GM12891 (cell line): Measurements from ENCODE around the gene PTPRG.
A peak's percentile ranks its signal among the peaks of the same experiment; 100 is the strongest.

Experiments used
- DNase-seq: peaks from one replicate; pipeline ENCODE4 v3.0.0; 2011; ENCODE audit warnings: low spot score; ENCODE audit not compliant: insufficient read length
- FAIRE-seq: peaks from 2 replicates; lab custom pipeline; 2011; peaks lifted over from hg19 to GRCh38; lab: Jason Lieb, UNC
- PAX5 ChIP-seq: IDR thresholded peaks from 2 replicates; pipeline ENCODE4 v1.6.1; 2011; ENCODE audit warnings: low read length, moderate library complexity, mild to moderate bottlenecking; ENCODE audit not compliant: insufficient read depth, severe bottlenecking
- POLR2A ChIP-seq: IDR thresholded peaks from 2 replicates; pipeline ENCODE4 v1.6.1; 2011; ENCODE audit warnings: low read depth, low read length, control low read depth
- POLR2AphosphoS5 ChIP-seq: IDR thresholded peaks from 2 replicates; pipeline ENCODE4 v1.6.1; 2011; ENCODE audit warnings: low read depth, low read length, control low read depth
- POU2F2 ChIP-seq: IDR thresholded peaks from 2 replicates; pipeline ENCODE4 v1.6.1; 2011; ENCODE audit warnings: low read depth, mild to moderate bottlenecking, control low read depth, low read length, moderate library complexity
- SPI1 ChIP-seq: IDR thresholded peaks from 2 replicates; pipeline ENCODE4 v1.6.1; 2011; ENCODE audit warnings: low read depth, low read length, control low read depth
- TAF1 ChIP-seq: IDR thresholded peaks from 2 replicates; pipeline ENCODE4 v1.6.1; 2011; ENCODE audit warnings: low read depth, low read length, control low read depth

Gene PTPRG

DNA sequence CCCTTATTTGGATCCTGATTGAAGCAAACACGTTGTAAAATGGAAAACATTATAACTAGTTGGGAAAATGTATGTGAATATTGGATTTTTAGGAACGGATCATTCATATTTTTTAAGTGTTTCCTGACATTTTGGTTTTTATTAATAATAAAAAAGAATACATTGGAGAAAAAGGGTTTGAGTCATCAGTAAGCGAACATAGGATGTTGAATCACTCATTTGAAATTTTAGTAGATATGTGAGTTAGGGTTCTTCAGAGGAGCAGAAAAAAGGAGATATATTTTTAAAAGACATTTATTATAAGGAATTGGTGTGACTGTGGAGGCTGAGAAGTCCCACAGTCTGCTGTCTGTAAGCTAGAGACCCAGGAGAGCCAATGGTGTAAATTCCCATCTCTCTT is 258.5 kb downstream of the PTPRG start:
- FAIRE-seq (no peak), DNase-seq (no peak)
- TF ChIP-seq SPI1 = no peak
- TF ChIP-seq POLR2AphosphoS5 = no peak
- no peak for TF ChIP-seq POLR2A
- no peak for TF ChIP-seq TAF1
- TF ChIP-seq POU2F2 = no peak
- no peak for TF ChIP-seq PAX5

DNA sequence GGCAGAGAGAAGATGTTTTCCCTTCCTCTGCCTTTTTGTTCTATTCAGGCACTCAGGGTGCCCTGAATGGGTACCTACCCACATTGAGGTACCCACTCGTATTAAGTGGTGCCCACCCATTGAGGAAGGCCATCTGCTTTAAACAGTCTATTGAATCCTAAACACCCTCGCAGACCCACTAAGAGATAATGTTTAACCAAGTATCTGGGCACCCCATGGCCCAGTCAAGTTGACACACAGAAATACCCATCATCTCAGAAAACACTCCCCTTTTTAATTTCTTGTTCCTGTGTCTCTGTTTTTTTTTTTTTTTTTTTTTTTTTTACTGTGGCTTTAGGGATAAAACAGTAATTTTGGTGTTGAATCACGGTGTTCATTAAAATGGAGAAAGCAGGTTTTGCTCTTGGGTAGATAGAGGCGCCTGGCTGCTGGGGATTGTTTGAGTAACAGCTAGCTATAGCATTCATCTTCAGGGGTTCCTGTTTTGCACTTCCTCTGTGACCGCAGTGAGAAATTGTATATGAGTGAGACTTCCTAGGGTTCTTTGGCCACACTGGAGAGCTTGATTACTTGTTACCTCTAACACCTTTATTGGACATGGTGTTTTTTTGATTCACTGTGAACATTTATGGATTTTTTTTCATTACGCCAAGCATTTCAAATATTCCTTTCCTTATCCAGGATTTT is 259.1 kb downstream of the PTPRG start:
- TF ChIP-seq POLR2AphosphoS5 = no peak
- peak; percentile 79 for TF ChIP-seq SPI1
- DNase-seq = no peak
- no peak for FAIRE-seq

DNA sequence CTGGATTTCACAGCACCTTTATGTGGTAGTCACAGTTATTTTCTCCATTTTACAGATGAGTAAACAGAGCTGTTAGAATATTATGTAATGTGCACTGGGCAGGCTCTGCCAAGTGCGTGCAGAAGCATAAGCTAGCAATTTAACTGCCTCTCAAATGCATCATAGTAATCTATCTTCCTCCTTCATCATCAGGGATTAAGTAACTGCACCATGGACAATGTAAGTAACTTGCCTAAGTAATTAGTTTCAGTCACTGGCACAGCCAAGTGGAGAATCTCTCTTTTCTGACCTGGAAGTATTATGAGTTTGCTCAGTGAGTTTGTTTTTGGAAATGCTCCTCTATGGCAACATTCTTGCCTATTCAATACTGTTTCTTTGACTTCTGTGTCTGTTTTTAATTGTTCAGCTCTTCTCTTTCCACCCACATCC is 260.5 kb downstream of the PTPRG start:
- no peak for TF ChIP-seq POU2F2
- TF ChIP-seq TAF1 = no peak
- TF ChIP-seq PAX5 = no peak
- no peak for TF ChIP-seq SPI1
- no peak for TF ChIP-seq POLR2A
- no peak for FAIRE-seq
- no peak for DNase-seq

DNA sequence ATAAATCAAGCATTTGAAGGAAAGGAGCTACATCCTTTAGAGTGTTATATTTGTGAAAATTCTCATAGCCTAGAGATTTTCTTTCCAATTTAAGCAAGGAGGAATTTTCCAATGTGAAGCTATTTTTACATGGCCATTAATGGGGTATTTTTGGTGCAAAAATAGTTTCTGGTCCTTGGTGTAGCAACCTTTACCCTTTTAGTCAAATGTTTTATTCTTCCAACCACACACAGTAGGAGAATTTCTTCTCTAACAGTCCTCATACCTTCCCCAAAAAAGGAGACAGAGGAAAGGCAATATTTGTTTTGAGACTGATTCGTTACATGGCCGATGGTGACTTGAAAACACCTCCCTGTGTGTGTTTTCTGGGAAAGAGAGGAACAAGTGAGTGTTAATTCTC is 261.2 kb downstream of the PTPRG start:
- FAIRE-seq (no peak), DNase-seq (no peak)
- no peak for TF ChIP-seq POLR2A

DNA sequence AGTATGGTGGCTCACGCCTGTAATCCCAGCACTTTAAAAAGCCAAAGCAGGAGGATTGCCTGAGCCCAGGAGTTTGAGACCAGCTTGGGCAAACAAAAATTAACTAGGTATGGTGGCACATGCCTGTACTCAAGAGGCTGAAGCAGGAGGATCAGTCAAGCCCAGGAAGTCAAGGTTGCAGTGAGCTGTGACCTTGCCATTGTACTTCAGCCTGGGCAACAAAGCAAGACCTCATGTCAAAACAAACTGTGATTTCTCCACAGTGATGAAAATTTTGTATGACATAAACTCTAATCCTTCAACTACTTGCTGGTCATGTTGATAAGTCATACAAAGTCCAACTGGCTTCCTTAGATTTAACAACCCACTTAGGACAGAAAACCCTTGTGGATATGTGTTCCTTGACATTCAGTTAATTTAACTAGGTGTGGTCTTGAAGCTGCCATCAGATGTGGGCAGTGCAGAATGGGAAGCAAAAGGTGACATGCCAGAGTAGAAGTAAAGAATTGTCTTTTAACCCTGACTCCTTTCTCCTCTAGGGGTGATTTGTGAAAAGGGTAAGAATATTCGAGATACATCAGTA is 263.3 kb downstream of the PTPRG start:
- TF ChIP-seq POLR2AphosphoS5 (no peak), PAX5 (no peak), POLR2A (no peak), TAF1 (no peak), SPI1 (no peak), POU2F2 (no peak)
- FAIRE-seq (no peak), DNase-seq (no peak)

DNA sequence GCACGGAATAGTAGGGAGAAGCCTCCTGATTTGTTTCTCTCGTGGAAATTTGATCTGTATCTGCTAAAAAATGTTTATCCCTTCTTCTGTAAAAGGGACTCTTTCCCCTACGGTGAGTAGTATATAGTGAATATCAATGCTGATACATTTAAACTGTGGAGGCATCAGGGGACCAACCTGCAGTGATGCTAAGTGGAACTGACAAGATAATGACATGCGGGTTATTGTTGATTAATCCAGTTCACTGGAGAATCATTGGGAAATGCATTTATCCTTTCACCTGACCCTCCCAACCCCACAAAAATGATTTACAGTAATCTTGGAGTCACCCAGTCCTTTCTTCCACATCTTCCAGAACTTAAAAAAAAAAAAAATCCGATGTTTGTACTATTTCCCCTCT is 264.8 kb downstream of the PTPRG start:
- TF ChIP-seq POLR2AphosphoS5 = no peak
- TF ChIP-seq PAX5 = no peak
- no peak for TF ChIP-seq POU2F2
- no peak for TF ChIP-seq POLR2A
- TF ChIP-seq TAF1 = no peak
- TF ChIP-seq SPI1 = no peak
- FAIRE-seq (no peak), DNase-seq (no peak)

DNA sequence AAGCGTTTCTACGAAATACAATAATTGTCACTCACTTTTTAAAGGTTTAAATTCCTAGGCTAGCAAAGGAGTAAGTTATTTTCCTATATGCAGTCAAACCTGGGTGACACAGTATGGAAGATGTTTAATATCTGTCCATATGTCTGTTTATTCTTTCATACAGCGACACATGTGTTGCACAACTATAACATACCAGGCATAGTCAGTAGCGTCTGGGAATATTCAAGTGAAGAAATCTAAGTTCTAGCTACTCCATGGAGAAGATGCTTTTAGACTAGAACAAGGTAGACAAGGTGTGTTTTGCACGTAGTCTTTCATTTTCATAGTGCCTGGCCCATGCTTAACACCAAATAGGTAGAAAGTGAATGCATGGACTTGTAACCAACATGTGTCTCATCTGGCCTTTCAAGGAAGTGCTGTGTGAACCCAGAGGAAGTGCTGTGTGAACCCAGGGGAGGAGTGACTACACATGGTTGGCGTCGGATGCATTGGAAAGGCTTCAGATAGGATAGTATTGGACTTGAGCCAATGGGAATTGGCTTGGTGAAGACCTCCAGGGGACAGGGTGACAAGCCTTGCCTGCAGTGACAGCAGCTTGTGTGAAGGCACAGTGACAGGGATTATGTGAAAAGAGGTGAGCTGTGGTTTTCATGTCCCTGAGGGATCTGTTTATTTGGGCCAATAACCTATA is 267.0 kb downstream of the PTPRG start:
- no peak for TF ChIP-seq TAF1
- no peak for TF ChIP-seq SPI1
- TF ChIP-seq POLR2A = no peak
- TF ChIP-seq PAX5 = no peak
- TF ChIP-seq POU2F2 = no peak
- no peak for TF ChIP-seq POLR2AphosphoS5
- FAIRE-seq = no peak
- no peak for DNase-seq

DNA sequence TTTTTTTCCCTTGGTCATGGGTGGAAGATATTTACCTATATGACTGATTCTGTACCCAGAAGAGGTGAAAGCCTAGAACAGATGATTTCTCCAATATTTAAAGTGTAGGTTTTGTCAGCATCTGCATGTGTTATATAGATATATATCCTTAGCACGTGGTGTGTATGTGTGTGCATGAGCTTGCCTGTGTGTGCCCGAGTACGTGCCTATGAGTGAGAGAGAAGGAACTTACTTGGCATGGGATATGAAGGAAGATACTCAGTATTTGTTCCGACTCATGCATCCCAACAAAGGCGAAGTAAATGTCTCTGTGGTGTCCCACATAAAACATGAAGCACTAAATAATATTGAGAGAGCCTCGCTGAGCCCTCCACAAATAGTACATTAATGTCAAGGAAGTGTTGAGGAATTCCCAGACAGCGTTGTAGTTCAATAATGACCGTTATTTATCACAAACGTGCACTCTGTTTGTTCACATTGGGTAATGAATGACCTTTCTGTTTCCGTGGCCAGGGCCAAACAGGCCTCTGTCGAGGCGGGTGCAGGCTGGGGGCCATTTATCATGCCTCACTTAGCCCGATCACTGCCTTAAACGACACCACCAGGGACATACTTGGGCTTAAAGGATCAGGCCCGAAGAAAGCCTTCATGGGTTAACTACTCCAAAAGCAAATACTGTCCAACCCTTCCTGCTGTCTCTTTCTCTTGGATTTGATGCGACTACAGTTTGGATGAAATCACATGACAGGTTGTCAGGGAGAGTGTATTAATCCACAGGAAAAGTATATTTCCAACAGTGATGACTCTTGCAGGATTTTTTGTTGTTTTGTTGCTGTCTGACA is 267.7 kb downstream of the PTPRG start:
- TF ChIP-seq POU2F2 (no peak), POLR2AphosphoS5 (no peak), SPI1 (no peak), TAF1 (no peak)
- FAIRE-seq (no peak), DNase-seq (no peak)

DNA sequence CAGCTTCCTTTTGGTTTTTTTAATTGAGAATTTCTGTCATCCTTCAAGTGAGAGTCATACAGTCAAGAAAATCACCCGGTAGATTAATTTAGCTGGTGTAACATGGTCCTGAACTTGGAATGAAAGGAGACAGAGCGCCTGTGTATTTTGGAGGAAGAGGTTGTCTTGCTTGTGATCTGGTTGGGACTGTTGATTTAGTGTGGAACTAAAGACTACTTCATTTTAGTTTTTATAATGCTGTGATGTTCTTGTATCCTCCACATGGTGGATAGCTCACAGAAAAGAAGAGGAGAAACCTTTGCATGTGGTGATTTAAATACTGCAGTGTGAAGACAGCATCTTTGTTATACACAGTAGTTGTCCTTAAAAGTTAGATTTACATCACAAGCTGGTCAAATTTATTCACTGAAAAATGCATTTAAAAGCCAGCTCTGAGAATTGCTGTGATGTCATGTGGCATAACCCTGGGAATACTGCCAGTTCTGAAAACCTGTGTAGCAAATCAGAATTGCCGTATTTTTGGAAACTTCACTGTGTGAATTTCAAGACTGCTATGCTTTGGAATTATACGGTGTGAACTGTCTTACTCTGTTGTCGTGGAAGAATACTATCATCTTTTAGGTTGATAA is 268.5 kb downstream of the PTPRG start:
- FAIRE-seq = no peak
- DNase-seq = no peak
- TF ChIP-seq SPI1 (no peak), POLR2A (no peak), POLR2AphosphoS5 (no peak), PAX5 (no peak), POU2F2 (no peak), TAF1 (no peak)
